GM12878 (cell line): ENCODE measurements around the gene OGFOD3. TPM values are rescaled to one million over a fixed set of nuclear protein-coding genes. Genes with fewer than 3 reads are reported as not detected.

Source experiments
- BHLHE40 ChIP-seq, 2 experiments: fragments of 450-650 bp in 1 of 2; IDR thresholded peaks; 2 replicates each; pipeline ENCODE4 v1.6.1; 2011 to 2017; ENCODE audit warnings: low read depth in 2 of 2, borderline replicate concordance in 1 of 2, improper control_type of control experiment in 1 of 2, low read length in 1 of 2, mild to moderate bottlenecking in 1 of 2
- DPF2 ChIP-seq: fragments of 450-650 bp; IDR thresholded peaks from 2 replicates; pipeline ENCODE4 v1.6.1; 2017; ENCODE audit warnings: mild to moderate bottlenecking
- ESRRA ChIP-seq: IDR thresholded peaks from 2 replicates; pipeline ENCODE4 v1.6.1; 2012; ENCODE audit warnings: mild to moderate bottlenecking, low read length, improper control_type of control experiment
- JUNB ChIP-seq: IDR thresholded peaks from 2 replicates; pipeline ENCODE4 v1.6.1; 2016; ENCODE audit warnings: antibody characterized with exemption, mild to moderate bottlenecking
- MTA2 ChIP-seq: fragments of 450-650 bp; IDR thresholded peaks from 2 replicates; pipeline ENCODE4 v1.6.1; 2016; ENCODE audit warnings: low read depth, mild to moderate bottlenecking, moderate library complexity
- PAX8 ChIP-seq: fragments of 450-650 bp; IDR thresholded peaks from 2 replicates; pipeline ENCODE4 v1.6.1; 2017; ENCODE audit warnings: mild to moderate bottlenecking, moderate library complexity
- RB1 ChIP-seq: fragments of 450-650 bp; formaldehyde crosslinking; IDR thresholded peaks from 2 replicates; pipeline ENCODE4 v1.6.1; 2017; ENCODE audit warnings: mild to moderate bottlenecking, borderline replicate concordance
- RBBP5 ChIP-seq: fragments of 200-600 bp; sonication (generic); conservative IDR thresholded peaks from 2 replicates; pipeline ENCODE4 v1.6.1; 2016
- RUNX3 ChIP-seq: IDR thresholded peaks from 2 replicates; pipeline ENCODE4 v1.6.1; 2012; ENCODE audit warnings: low read length, inconsistent platforms
- SMC3 ChIP-seq: IDR thresholded peaks from 2 replicates; pipeline ENCODE4 v1.6.1; 2011; ENCODE audit warnings: low read length, improper control_type of control experiment, borderline replicate concordance
- STAT3 ChIP-seq: IDR thresholded peaks from 2 replicates; pipeline ENCODE4 v1.6.1; 2011; ENCODE audit warnings: low read depth, low read length, improper control_type of control experiment
- TARDBP ChIP-seq: IDR thresholded peaks from 2 replicates; pipeline ENCODE4 v1.6.1; 2016; ENCODE audit warnings: borderline replicate concordance
- TCF3 ChIP-seq: IDR thresholded peaks from 2 replicates; pipeline ENCODE4 v1.6.1; 2012; ENCODE audit warnings: low read depth, mild to moderate bottlenecking, low read length, borderline replicate concordance; ENCODE audit not compliant: insufficient read depth
- polyA plus RNA-seq, 11 experiments: library from polyadenylated mRNA; depleted of rRNA in 4 of 11; unstranded in 6 of 11; stranded (reverse) in 5 of 11; fragments of >200 nt; fragmentation: Nextera tagmentation in 4 of 11; fragmentation: Illumina TruSeq in 1 of 11; extraction: Ambion mirVana in 4 of 11; extraction: Trizol in 1 of 11; gene quantifications; 1 replicate in 1 of 11; 2 replicates in 10 of 11; pipeline versions ENCODE4 v1.2.1 to v1.2.3, GENCODE V29; 2011 to 2016; ENCODE audit warnings: inconsistent platforms in 2 of 11, missing spikeins in 2 of 11, low read depth in 1 of 11
- total RNA-seq, 4 experiments: library from RNA; depleted of rRNA in 3 of 4; stranded (reverse); fragments of >200 nt in 3 of 4; fragmentation: Illumina TruSeq in 1 of 4; extraction: Trizol in 1 of 4; gene quantifications; 2 replicates each; pipeline versions ENCODE4 v1.2.1 to v1.2.3, GENCODE V29; 2013 to 2021
- TF ChIP-seq, protein P1 (sequence below): fragments of 450-650 bp; IDR thresholded peaks from 2 replicates; pipeline ENCODE4 v1.6.1; 2017; ENCODE audit warnings: mild to moderate bottlenecking, moderate library complexity
- TF ChIP-seq, protein P2 (sequence below): fragments of 450-650 bp; IDR thresholded peaks from 2 replicates; pipeline ENCODE4 v1.6.1; 2016; ENCODE audit warnings: mild to moderate bottlenecking
- TF ChIP-seq, protein P3 (sequence below): fragments of 450-650 bp; IDR thresholded peaks from 2 replicates; pipeline ENCODE4 v1.6.1; 2018; ENCODE audit warnings: mild to moderate bottlenecking, low read depth, moderate library complexity; ENCODE audit not compliant: partially characterized antibody
- TF ChIP-seq, protein P4 (sequence below): fragments of 450-650 bp; IDR thresholded peaks from 2 replicates; pipeline ENCODE4 v1.6.1; 2014; ENCODE audit warnings: mild to moderate bottlenecking
- TF ChIP-seq, protein P5 (sequence below): fragments of 450-650 bp; IDR thresholded peaks from 2 replicates; pipeline ENCODE4 v1.6.1; 2017; ENCODE audit warnings: low read depth, mild to moderate bottlenecking, moderate library complexity

The OGFOD3 gene
- total and polyA plus RNA-seq, 10 of the 15 experiments (the other 5 are each of a cell fraction or from before 2014, with no cell fraction given), result 0.48 to 28.4 (median 18.3) TPM

DNA sequence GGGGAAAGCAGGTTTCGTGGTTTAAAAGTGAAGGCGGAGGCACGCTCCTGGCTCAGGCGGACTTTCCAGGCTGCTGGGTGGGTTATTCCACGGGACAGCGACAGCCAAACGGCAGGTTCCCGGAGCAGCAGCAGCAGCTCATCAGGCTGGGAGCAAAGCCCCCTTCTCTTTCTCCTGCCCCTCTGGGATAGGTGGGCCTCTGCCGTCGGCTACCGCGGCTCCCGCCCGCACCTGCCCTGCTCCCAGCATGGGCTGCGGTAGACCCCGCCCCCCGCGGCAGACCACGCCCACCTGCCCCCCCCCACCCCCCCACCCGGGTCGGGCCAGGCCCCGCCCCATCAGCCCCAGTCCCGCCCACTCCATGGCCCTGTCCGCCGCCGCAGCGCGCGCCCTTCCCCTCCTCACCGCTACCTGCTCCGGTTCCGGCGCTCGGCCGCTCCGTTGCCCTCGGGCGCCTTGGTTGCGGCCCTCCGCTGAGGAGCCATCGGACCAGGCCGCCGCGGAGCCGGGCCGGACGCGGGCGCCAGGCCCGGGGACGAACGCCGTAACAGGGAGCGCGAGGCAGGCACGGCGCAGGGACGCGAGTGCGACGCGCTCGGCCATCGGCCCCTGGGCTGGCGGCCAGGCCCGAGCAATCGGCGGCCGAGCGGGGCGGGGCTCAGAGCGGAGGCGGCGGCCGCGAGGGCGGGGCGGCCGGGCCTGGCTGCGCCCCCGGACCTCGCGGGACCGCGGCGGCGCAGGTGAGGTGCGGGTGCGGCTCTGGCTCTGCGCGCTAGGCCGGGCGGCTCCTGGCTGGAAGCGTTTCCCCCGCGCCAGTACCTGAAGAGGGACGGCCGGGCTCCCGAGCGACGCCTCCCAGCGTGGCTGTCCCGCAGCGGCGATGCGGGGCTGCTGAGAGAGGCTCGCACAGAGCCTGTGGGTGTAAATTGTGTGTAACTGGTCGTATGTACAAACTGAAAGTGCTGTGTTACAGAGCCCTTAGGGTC is at the start of gene OGFOD3, which contains the start of gene HEXD (continued):
- TF ChIP-seq, protein P1, sequence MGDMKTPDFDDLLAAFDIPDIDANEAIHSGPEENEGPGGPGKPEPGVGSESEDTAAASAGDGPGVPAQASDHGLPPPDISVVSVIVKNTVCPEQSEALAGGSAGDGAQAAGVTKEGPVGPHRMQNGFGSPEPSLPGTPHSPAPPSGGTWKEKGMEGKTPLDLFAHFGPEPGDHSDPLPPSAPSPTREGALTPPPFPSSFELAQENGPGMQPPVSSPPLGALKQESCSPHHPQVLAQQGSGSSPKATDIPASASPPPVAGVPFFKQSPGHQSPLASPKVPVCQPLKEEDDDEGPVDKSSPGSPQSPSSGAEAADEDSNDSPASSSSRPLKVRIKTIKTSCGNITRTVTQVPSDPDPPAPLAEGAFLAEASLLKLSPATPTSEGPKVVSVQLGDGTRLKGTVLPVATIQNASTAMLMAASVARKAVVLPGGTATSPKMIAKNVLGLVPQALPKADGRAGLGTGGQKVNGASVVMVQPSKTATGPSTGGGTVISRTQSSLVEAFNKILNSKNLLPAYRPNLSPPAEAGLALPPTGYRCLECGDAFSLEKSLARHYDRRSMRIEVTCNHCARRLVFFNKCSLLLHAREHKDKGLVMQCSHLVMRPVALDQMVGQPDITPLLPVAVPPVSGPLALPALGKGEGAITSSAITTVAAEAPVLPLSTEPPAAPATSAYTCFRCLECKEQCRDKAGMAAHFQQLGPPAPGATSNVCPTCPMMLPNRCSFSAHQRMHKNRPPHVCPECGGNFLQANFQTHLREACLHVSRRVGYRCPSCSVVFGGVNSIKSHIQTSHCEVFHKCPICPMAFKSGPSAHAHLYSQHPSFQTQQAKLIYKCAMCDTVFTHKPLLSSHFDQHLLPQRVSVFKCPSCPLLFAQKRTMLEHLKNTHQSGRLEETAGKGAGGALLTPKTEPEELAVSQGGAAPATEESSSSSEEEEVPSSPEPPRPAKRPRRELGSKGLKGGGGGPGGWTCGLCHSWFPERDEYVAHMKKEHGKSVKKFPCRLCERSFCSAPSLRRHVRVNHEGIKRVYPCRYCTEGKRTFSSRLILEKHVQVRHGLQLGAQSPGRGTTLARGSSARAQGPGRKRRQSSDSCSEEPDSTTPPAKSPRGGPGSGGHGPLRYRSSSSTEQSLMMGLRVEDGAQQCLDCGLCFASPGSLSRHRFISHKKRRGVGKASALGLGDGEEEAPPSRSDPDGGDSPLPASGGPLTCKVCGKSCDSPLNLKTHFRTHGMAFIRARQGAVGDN, result peak; percentile 79
- TF ChIP-seq TARDBP, result 0 out of 2 replicates have a peak, but pooled peaks have one; percentile 76
- TF ChIP-seq JUNB, result no peak
- peak; percentile 94 for TF ChIP-seq DPF2
- TF ChIP-seq, protein P2, sequence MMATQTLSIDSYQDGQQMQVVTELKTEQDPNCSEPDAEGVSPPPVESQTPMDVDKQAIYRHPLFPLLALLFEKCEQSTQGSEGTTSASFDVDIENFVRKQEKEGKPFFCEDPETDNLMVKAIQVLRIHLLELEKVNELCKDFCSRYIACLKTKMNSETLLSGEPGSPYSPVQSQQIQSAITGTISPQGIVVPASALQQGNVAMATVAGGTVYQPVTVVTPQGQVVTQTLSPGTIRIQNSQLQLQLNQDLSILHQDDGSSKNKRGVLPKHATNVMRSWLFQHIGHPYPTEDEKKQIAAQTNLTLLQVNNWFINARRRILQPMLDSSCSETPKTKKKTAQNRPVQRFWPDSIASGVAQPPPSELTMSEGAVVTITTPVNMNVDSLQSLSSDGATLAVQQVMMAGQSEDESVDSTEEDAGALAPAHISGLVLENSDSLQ, result no peak
- TF ChIP-seq, protein P3, sequence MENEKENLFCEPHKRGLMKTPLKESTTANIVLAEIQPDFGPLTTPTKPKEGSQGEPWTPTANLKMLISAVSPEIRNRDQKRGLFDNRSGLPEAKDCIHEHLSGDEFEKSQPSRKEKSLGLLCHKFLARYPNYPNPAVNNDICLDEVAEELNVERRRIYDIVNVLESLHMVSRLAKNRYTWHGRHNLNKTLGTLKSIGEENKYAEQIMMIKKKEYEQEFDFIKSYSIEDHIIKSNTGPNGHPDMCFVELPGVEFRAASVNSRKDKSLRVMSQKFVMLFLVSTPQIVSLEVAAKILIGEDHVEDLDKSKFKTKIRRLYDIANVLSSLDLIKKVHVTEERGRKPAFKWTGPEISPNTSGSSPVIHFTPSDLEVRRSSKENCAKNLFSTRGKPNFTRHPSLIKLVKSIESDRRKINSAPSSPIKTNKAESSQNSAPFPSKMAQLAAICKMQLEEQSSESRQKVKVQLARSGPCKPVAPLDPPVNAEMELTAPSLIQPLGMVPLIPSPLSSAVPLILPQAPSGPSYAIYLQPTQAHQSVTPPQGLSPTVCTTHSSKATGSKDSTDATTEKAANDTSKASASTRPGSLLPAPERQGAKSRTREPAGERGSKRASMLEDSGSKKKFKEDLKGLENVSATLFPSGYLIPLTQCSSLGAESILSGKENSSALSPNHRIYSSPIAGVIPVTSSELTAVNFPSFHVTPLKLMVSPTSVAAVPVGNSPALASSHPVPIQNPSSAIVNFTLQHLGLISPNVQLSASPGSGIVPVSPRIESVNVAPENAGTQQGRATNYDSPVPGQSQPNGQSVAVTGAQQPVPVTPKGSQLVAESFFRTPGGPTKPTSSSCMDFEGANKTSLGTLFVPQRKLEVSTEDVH, result no peak
- TF ChIP-seq TCF3, result no peak
- TF ChIP-seq, protein P4, sequence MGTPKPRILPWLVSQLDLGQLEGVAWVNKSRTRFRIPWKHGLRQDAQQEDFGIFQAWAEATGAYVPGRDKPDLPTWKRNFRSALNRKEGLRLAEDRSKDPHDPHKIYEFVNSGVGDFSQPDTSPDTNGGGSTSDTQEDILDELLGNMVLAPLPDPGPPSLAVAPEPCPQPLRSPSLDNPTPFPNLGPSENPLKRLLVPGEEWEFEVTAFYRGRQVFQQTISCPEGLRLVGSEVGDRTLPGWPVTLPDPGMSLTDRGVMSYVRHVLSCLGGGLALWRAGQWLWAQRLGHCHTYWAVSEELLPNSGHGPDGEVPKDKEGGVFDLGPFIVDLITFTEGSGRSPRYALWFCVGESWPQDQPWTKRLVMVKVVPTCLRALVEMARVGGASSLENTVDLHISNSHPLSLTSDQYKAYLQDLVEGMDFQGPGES, result peak; percentile 60; the same call in 1 of the 2 replicates
- TF ChIP-seq, protein P5, sequence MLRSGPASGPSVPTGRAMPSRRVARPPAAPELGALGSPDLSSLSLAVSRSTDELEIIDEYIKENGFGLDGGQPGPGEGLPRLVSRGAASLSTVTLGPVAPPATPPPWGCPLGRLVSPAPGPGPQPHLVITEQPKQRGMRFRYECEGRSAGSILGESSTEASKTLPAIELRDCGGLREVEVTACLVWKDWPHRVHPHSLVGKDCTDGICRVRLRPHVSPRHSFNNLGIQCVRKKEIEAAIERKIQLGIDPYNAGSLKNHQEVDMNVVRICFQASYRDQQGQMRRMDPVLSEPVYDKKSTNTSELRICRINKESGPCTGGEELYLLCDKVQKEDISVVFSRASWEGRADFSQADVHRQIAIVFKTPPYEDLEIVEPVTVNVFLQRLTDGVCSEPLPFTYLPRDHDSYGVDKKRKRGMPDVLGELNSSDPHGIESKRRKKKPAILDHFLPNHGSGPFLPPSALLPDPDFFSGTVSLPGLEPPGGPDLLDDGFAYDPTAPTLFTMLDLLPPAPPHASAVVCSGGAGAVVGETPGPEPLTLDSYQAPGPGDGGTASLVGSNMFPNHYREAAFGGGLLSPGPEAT, result no peak
- peak; percentile 97; the same call in 1 of the 2 replicates for TF ChIP-seq RB1
- peak; percentile 44; the same call in 1 of the 2 replicates for TF ChIP-seq ESRRA
- no peak for TF ChIP-seq SMC3
- TF ChIP-seq RUNX3, result peak; percentile 4
- no peak for TF ChIP-seq PAX8
- TF ChIP-seq RBBP5, result no peak
- TF ChIP-seq MTA2, result no peak
- peak; percentile 63 to 87; a peak in 3 of 4 replicates for TF ChIP-seq BHLHE40 (IDR thresholded peaks at IDR 0.05; ENCODE audit: borderline replicate concordance in 1 of 2, low read depth in 2 of 2, low read length in 1 of 2)
- no peak for TF ChIP-seq STAT3
